Gastrocnemius medialis (tissue), 4 donors: ENCODE measurements around the gene PPP1R7. TPM values are rescaled to one million over a fixed set of nuclear protein-coding genes. Genes with fewer than 3 reads are reported as not detected.
A peak's percentile ranks its signal among the peaks of the same experiment; 100 is the strongest.
"Not testable (repeated sequence)": the region's sequence is repeated elsewhere in the genome, so short reads cannot be mapped to it uniquely, and the experiment has no call there.

ENCODE experiments used
- ATAC-seq, 2 donors: fragments of 150-250 bp; one replicate each; pipeline ENCODE4 v1.9.1; 2016
- DNase-seq, 2 donors: peaks; one replicate each; pipeline ENCODE4 v3.0.0-alpha.2; 2019
- H3K27ac ChIP-seq, 4 donors: fragments of 200-600 bp; sonication (generic); 1 replicate in 1 of 4; 2 replicates in 3 of 4; pipeline ENCODE4 v1.5.1; 2016 to 2018; ENCODE audit warnings: mild to moderate bottlenecking in 2 of 4, moderate library complexity in 1 of 4
- H3K27me3 ChIP-seq, 3 donors: fragments of 200-600 bp; sonication (generic) in 2 of 3; 1 replicate in 1 of 3; 2 replicates in 2 of 3; pipeline versions ENCODE4 v1.5.1 to v1.6.0; 2016 to 2019; ENCODE audit warnings: mild to moderate bottlenecking in 1 of 3, moderate library complexity in 1 of 3
- H3K36me3 ChIP-seq, 2 donors: fragments of 200-600 bp; sonication (generic) in 1 of 2; one replicate each; pipeline ENCODE4 v1.5.1; 2017 to 2018
- H3K4me1 ChIP-seq, 2 donors: fragments of 200-600 bp; sonication (generic) in 1 of 2; one replicate each; pipeline ENCODE4 v1.5.1; 2016 to 2017; ENCODE audit warnings: mild to moderate bottlenecking in 2 of 2
- H3K4me3 ChIP-seq, 4 donors: fragments of 200-600 bp; sonication (generic) in 3 of 4; 1 replicate in 1 of 4; 2 replicates in 3 of 4; pipeline ENCODE4 v1.5.1; 2016 to 2019; ENCODE audit warnings: mild to moderate bottlenecking in 2 of 4
- H3K9me3 ChIP-seq, 3 donors: fragments of 200-600 bp; sonication (generic) in 2 of 3; 1 replicate in 1 of 3; 2 replicates in 2 of 3; pipeline ENCODE4 v1.5.1; 2016 to 2019
- CTCF ChIP-seq, 5 experiments: fragments of 450-650 bp in 3 of 5; fragments of 200-600 bp in 2 of 5; sonication (generic) in 2 of 5; IDR thresholded peaks in 4 of 5; conservative IDR thresholded peaks in 1 of 5; 1 replicate in 4 of 5; 2 replicates in 1 of 5; pipeline ENCODE4 v1.5.1; 2016 to 2019; ENCODE audit warnings: antibody characterized with exemption in 5 of 5, mild to moderate bottlenecking in 3 of 5, moderate library complexity in 3 of 5
- POLR2A ChIP-seq, 2 donors: fragments of 450-650 bp; IDR thresholded peaks; one replicate each; pipeline ENCODE4 v1.6.1; 2017; ENCODE audit warnings: antibody characterized with exemption in 2 of 2, mild to moderate bottlenecking in 2 of 2, moderate library complexity in 2 of 2
- in situ Hi-C, 4 donors: fragments of 200-750 bp; cut with MboI; loops; one replicate each; pipeline versions ENCODE4 v1.15.0 to v1.8.0; 2017; ENCODE audit warnings: low sequenced_read_pairs in 4 of 4
- intact Hi-C: fragments of 100-400 bp; cut with DNase I; formaldehyde crosslinking; loops from one replicate; pipeline ENCODE4 v1.15.1; 2023; ENCODE audit warnings: low total_unique reads
- total RNA-seq, 4 donors: library from RNA; depleted of rRNA; stranded (reverse); fragments of >200 nt; gene quantifications; one replicate each; pipeline versions ENCODE4 v1.1.0 to v1.2.3, GENCODE V29; 2016

PPP1R7 gene
- total RNA-seq, result 10 to 100 TPM; 58.6 to 87.8 (median 67.2) TPM

GRCh38 chr2:241149925-241150659 lies at the start of gene PPP1R7:
PPP1R7 (plus strand) TSS chr2:241150467; CDS start chr2:241150496, 29 bp downstream.
- DNase-seq, result peak; percentile 90 to 93
- peak; percentile 87 to 91 for ATAC-seq
- H3K36me3 ChIP-seq, result peaks cover 0 to 4% of the 10 kb centered on the region in 2 donors
- peak within 1 kb of the TSS; percentile 78 to 93 (median 84) for H3K27ac ChIP-seq
- H3K4me3 ChIP-seq, result peak within 1 kb of the TSS; percentile 72 to 99 (median 83)
- H3K27me3 ChIP-seq, result no peaks in the 10 kb centered on the region
- peaks cover 13 to 15% of the 10 kb centered on the region in 2 donors for H3K4me1 ChIP-seq
- H3K9me3 ChIP-seq, result no peaks in the 10 kb centered on the region
- TF ChIP-seq CTCF (IDR thresholded peaks at IDR 0.05 in 4 of 5, conservative IDR thresholded peaks at IDR 0.05 in 1 of 5), result no peak
- peak; percentile 78 to 82 for TF ChIP-seq POLR2A (IDR thresholded peaks at IDR 0.05)
- intact Hi-C loops, result loop anchor here (1.0 to 5.0 kb wide), 4 partner anchors 10 to 238 kb away; partner anchors contain the start of gene MTERF4
- in situ Hi-C loops, result no loop called here

GRCh38 chr2:241102239-241102803 lies 47.9 kb upstream of the PPP1R7 start, which contains the start of gene MTERF4:
MTERF4 (minus strand) TSS chr2:241102287; CDS start chr2:241102273, 14 bp downstream.
- DNase-seq (peak; percentile 76 to 88), ATAC-seq (peak; percentile 88 to 94)
- Histone ChIP-seq H3K4me1 (peaks cover 27 to 28% of the 10 kb centered on the region in 2 donors), H3K4me3 (peak within 1 kb of the TSS; percentile 89 to 99 (median 94)), H3K36me3 (peaks cover 0 to 11% of the 10 kb centered on the region in 2 donors), H3K27ac (peak within 1 kb of the TSS; percentile 85 to 90 (median 88)), H3K9me3 (no peaks in the 10 kb centered on the region), H3K27me3 (no peaks in the 10 kb centered on the region)
- intact Hi-C loops, result loop anchor here (1.0 to 10.0 kb wide), 6 partner anchors 48 to 188 kb away; partner anchors contain the start of genes PPP1R7 and SNED1
- TF ChIP-seq CTCF (IDR thresholded peaks at IDR 0.05 in 4 of 5, conservative IDR thresholded peaks at IDR 0.05 in 1 of 5), result no peak
- TF ChIP-seq POLR2A (IDR thresholded peaks at IDR 0.05), result peak; percentile 71 to 73
- in situ Hi-C loops, result no loop called here

- ATAC-seq (no peak), DNase-seq (no peak)
- no peaks in the 10 kb centered on the region for H3K9me3 ChIP-seq
- H3K27me3 ChIP-seq, result no peaks in the 10 kb centered on the region
- H3K27ac ChIP-seq, result peak overlapping the region in 3 of 4 donors; percentile 88 to 90 (median 89)
- no peak for TF ChIP-seq CTCF (IDR thresholded peaks at IDR 0.05 in 4 of 5, conservative IDR thresholded peaks at IDR 0.05 in 1 of 5)
- no peak for TF ChIP-seq POLR2A (IDR thresholded peaks at IDR 0.05)
- in situ Hi-C loops, result no loop called here
- H3K36me3 ChIP-seq, result peaks cover 0 to 11% of the 10 kb centered on the region in 2 donors
- H3K4me3 ChIP-seq, result peak overlapping the region; percentile 89 to 99 (median 94)
- peaks cover 24 to 26% of the 10 kb centered on the region in 2 donors for H3K4me1 ChIP-seq
- intact Hi-C loops, result loop anchor here (2.0 to 10.0 kb wide), 5 partner anchors 48 to 188 kb away; partner anchors contain the start of genes PPP1R7 and SNED1
These were observed 47.1 kb upstream of the PPP1R7 start for GRCh38 chr2:241103176-241103595.

GRCh38 chr2:241104611-241105010 lies 45.7 kb upstream of the PPP1R7 start:
- H3K36me3 ChIP-seq, H3K27ac ChIP-seq, in situ Hi-C loops, H3K27me3 ChIP-seq, H3K4me3 ChIP-seq, DNase-seq, ATAC-seq, H3K9me3 ChIP-seq: not testable (repeated sequence)
- peaks cover 17 to 19% of the 10 kb centered on the region in 2 donors for H3K4me1 ChIP-seq
- intact Hi-C loops, result loop anchor here (5.0 to 10.0 kb wide), 4 partner anchors 107 to 190 kb away; partner anchors contain the start of gene SNED1

GRCh38 chr2:241105641-241106040 lies 44.6 kb upstream of the PPP1R7 start:
- ATAC-seq, result no peak
- intact Hi-C loops, result loop anchor here (10.0 kb wide), 2 partner anchors 109 to 191 kb away; no protein-coding TSS in a partner anchor

More at GRCh38 chr2:241105641-241106040, 44.6 kb upstream of the PPP1R7 start:
- H3K36me3 ChIP-seq, result no peaks in the 10 kb centered on the region
- TF ChIP-seq CTCF (IDR thresholded peaks at IDR 0.05 in 4 of 5, conservative IDR thresholded peaks at IDR 0.05 in 1 of 5), result no peak
- no peak for TF ChIP-seq POLR2A (IDR thresholded peaks at IDR 0.05)
- in situ Hi-C loops, result no loop called here
- H3K4me3 ChIP-seq, result no peak overlapping the region
- H3K27me3 ChIP-seq, result no peaks in the 10 kb centered on the region
- DNase-seq, result no peak
- peaks cover 17 to 19% of the 10 kb centered on the region in 2 donors for H3K4me1 ChIP-seq
- H3K27ac ChIP-seq, result no peak overlapping the region
- H3K9me3 ChIP-seq, result no peaks in the 10 kb centered on the region
